Astrocyte of the hippocampus (primary cell): ENCODE results near the gene TOX2.

Experiments
- DNase-seq: peaks from one replicate; pipeline ENCODE4 v3.0.0; 2011; ENCODE audit warnings: low read depth, low spot score

TOX2 gene

DNA sequence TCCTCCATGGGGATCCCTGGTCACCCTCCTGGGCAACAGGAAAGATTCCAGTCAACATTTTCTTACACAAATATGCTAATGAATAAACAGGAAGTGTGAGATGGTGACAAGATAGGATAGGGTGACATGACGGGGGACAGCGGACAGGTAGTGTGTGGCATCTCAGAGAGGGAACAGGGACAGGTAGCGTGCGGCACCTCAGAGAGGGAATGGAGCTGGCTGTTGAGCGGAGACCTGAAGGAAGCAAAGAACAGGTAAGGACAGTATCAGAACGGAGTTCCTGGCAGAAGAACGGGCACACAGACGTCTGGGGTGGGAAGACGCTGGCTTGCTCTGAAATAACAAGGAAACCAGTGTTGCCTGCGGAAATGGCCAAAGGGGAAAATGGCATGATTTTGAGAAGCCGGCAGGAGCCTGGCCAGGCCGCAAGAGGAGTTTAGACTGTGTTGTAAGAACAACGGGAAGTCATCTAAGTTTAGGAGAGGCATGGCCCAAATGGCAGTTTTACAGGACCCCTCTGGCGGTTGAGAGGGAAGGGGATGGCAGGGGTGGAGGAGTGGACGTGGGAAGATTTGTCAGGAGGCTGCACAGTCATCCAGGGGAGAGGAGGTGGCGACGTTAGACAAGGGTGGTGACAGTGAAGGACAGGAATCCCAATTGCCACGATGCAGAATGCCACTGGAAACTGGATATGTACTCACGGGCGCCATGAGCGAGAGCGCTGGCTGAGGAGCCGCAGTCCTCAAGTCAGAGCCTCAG is 160.7 kb downstream of the TOX2 start:
- DNase-seq = no peak

DNA sequence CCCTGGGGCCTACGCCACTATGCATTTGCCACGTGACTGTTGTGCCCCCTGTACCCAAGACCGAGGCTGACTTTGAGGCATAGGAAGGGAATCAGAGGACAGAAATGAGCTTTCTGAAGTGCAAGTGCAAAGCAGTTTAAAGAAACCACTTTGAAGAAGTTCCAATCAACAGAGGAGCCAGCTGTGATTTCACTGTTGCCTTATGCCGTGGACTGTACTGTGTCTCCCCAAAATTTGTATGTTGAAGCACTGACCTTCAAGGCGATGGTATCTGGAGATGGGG is 161.2 kb downstream of the TOX2 start:
- no peak for DNase-seq

DNA sequence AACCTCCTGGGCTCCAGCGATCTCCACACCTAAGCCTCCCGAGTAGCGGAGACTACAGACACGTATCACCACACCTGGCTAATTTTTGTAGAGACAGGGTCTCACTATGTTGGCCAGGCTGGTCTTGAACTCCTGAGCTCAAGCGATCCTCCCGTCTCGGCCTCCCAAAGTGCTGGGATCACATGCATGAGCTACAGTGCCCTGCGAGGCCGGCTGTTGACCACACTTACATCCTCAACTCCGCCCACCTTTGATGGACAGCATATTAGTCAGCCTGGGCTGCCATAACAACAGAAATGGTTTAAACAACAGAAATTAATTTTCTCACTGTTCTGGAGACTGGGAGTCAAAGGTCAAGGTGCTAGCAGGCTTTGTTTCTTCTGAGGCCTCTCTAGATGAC is 164.6 kb downstream of the TOX2 start:
- DNase-seq = no peak

DNA sequence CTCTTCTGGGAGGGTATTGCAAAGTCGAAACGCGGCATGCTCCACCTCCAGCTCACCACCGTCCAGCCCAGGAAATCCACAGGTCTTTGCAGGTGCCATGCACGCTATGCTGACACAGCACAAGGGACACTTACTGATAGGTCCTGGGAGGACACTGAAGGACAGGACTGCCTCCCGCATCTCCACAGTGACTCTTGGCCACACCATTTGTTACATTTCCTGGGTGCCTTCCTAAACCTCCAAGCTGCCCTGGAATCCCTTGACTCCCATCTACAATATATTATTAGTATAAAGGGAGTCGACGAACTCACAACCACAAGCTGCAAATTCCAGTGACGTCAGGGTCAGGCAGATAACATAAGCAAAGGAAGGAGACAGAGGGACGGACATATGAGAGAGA is 165.4 kb downstream of the TOX2 start:
- DNase-seq = no peak

DNA sequence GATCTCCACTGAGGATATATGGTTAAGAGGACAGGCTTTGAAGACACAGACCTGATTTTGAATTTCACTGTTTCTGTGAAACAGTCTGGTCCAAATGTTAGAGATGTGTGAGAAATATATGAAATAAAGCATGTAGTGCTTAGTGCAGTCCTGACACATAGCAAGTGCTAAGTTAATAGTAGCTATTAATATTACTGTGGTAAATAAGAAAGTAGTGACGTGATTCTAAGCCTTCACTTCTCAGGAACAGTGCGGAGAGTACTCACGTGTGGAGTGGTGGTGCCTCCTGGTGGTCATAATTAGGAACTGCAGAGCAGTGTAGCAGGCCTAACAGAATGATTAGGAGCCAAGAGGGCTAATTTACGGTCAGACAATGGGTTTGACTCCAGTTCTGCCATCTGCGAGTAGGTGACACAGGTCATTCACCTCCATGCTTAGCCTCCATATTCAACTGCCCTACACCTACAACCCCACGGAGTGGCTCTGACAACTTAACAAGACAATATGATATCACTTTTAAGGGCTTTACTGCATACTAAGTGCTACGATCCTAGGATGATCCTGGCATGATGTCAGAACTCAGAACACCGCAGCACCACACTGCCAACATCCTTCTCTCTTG is 166.1 kb downstream of the TOX2 start:
- DNase-seq = peak; percentile 90

DNA sequence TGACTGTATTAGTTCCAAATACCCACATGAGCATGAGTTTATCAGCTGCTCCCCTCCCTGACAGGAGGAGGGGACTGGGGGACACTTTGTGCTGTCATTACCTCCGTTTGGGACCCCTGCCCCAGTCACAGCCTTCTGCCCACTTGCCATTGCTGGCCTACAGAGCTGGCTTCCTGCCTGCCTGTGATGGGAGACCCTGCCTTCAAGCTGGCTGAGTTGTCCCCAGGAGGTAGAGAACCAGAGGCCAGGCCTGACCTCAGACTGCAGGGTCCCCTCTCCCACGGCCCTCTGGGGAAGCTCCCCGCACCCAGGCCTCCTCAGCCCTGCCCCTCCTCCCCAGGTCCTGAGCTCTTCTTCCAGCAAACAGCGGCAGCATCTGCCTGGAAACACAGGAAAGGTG is 166.8 kb downstream of the TOX2 start:
- no peak for DNase-seq

DNA sequence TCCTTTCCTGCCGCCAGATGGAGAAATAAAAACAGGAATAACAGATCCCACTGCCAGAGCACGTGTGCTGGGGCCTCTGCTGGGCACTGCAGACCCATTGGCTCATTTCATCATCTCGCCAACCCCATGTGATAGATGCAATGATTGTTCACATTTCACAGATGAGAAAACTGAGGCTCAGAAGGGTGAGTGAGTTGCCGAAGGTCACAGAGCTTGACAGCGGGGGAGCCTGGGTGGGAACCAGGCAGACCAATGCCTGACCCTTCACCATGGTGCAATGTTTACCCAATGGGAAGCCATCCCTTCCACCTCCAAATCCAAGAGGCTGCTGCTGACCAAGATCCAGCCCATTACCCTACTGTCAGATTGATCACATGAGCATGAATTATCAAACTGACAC is 167.2 kb downstream of the TOX2 start:
- no peak for DNase-seq

DNA sequence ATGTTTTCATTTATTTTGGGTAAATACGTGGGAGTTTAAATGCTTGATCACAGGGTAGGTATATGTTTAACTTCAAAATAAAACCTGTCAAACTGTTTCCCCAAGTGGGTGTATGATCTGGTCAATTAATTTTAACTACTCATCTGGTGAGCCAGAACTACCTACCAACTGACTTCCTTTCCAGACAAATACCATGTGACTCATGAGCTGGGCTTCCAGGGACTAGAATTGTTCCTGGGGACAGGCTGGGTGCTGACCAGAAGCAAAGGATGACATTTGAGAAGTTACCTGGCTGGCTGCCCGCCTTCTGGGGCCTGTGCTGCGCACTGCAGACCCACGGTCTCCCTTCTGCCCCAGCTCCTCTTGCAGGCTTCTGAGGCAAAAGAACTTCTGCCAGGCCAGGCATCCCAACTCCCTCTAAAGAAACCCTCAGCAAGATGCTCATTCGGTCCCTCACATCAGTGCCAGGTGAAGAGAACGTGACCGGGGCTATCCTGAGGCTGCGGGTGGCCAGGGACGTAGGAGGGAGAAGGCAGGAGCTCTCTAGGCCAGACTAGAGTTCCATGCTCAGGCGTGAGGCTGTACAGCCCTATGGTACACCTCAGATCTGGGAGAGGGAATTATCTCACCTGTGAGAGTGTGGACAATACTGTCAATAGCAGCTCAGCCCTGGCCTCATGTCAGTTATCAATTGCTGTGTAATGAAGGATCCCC is 168.7 kb downstream of the TOX2 start:
- DNase-seq = peak; percentile 83

DNA sequence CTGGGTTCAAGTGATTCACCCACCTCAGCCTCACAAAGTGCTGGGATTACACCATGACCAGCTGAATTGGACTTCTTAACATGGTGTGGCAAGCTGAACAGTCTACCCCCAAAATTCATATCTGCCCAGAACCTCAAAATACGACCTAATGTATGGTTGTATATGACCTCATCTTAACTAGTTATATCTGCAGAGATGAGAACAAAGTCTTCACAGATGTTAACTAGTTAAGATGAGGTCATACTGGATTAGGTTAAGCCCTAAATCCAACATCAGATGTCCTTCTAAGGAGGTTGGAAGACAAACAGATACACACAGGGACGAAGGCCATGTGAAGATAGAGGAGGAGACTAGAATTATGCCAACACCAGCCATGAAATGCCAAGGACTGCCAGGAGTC is 169.8 kb downstream of the TOX2 start:
- no peak for DNase-seq

DNA sequence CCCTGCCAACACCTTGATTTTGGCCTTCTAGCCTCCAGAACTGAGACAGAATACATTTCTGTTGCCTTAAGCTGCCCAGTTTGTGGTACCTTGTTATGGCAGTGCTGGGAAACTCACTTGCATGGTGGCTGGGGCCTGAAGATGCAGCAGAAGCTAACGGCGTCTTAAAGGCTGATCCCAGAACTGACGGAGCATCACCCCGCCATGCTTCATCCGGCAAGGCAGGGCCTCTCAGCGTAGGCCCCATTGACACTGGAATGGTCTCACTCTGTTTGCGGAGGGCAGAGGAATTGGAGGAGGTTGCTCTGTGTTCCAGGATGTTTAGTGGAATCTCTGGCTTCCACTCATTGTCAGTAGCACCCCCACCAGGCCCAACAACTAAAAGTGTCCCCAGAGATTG is 170.2 kb downstream of the TOX2 start:
- no peak for DNase-seq

DNA sequence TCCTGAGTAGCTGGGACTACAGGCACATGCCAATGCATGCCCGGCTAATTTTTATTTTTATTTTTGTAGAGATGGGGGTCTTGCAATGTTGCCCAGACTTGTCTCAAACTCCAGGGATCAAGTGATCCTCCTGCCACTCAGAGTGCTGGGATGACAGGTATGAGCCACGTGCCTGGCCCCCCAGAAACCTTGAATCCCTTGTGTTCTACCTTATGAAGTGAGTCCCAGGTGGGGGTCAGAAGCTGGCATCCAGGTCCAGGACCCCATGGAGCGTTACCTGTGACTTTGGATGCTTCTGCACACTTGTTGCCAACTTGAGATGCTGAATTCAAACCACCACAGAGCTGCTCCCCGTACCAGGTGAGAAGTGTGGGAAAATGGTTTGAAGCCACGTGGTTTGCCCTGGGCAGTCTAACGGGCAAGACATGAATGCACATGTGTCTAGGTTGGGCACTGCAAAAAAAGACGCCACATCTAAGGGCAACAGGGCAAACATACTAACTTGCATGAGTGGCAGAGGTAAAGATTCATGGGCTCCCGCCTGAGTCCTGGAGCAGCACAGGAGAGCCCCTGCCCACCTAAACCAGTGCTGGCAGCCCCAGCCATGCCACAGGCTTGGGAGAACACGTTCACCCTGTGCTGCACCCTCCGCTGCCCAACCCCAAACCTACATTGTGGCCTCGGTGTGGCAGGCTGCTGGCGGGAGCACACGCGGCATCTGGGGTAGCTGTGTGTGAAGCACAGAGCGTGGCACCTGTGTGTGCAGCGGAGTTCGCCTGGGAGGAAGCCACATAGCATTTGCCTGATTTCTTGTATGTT is 171.2 kb downstream of the TOX2 start:
- no peak for DNase-seq

DNA sequence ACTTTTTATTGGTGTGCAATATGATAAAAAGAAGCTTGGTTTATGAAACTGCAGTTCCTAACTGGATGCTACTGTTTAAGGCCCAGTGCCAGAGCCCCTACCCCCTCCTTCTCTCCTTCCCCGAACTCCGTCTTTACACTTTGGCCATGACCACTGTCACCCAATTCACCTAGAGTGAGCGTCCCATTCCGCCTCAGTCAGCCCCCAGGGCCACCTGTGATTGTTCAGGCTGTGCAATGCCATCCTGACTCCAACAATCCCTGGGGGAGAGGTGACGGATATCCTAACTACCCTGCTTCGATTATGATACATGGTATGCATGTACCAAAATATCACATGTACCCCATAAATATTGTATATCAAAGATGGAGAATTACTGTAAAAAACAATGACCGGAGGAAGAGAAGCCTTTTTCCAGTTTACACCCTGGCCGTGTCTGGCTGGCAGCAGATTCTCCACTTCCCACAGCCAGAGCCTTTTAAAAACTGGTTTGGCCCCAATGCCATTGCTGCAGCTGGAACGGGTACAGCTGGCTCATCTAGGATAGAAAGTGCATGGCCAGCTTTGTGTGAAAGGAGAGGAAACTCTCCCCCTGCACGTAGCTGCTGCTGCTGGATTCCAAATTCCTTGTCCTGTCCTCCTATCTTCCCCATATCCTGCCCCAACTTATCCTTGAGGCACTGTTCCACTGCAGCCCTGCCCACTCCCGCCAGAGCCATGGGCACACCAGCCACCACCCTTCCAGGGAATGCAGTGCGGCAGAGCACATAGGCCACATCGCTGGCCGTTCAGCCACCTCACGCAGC is 172.6 kb downstream of the TOX2 start:
- DNase-seq = no peak

DNA sequence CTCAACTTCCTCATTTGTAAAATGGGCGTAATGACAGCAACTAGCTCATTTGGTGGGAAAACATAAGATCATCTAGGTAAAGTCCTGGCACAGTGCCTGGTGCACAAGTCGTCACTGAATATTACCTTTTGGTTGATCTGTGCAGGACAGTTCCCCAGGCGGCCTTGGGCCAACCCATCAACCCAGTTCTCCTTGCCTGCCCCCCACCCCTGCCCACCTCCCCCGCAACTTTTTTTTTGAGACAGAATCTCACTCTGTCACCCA is 173.1 kb downstream of the TOX2 start:
- no peak for DNase-seq

DNA sequence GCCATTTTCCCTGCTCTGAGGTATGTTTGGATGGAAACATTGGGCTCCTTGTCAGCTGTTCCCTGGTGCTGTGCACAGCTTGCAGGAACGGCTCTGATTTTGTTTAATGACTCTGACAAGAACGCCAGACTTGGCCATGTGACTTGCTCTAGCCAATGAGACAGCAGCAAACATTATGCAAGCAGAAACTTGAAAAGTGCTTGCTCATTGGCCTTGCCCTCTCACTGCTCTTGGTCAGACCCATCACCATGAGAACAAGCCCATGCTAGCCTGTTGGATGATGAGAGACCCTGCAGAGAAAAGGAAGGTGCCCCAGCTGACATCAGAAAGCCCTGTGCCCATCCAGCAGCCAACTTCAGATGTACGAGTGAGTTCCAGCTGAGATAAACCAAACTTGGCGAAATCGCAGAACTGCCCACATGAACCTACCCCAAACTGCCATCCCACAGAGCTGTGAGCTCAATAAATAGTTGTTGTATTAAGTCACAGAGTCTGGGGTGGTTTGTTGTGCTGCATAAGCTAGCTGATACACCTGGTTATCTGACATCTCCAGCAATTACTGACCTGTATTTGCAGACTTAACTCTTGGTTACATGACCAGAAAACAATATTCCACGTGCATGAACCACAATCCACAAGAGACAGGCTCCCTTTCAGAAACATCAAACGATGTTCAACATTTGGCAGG is 175.5 kb downstream of the TOX2 start:
- DNase-seq = peak; percentile 48

DNA sequence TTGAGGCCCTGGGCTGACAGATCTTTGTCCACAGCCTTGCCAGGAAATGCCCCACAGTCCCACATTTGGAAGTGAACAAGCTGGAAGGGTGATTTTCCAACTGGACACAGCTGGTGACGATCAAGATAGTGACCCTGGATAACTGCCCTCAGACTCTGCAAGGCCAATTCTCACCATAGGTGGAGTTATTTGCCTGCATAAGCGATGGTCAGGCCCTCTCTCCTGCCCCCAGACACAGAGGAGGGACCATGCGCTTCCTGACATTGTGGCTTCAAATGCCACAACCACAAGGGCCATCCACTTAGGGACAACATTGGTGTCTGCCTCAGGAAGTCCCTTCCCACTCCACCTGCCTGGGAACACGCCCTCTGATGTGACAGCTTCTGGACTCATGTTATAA is 176.4 kb downstream of the TOX2 start:
- no peak for DNase-seq

DNA sequence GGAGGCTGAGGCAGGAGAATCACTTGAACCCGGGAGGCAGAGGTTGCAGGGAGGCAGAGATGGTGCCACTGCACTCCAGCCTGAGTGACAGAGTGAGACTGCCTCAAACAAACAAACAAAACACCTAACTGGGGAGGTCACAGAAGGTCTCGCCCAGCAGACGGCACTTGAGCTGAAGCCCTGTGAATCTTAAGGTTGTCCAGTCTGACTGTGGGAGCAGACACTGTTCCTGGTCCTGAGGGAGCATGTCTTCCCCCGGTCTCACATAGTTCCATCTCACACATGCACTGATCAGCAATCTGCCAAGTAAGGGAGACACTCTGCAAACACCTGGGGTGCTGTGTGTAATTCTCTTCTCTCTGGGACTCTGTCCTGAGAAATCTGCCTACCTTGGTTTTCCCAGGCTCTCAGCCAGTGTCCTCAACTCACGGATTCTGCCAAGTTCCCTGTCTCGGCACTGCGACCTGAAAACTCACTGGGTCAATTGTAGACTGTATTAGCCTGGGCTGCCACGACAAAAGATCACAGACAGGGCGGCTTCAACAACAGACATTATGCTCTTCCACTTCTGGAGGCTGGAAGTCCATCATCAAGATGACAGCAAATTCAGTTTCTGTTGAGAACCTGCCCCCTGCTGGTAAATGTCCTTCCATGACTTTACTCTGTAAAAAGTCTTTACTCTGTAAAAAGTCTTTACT is 178.0 kb downstream of the TOX2 start:
- DNase-seq = peak; percentile 58

DNA sequence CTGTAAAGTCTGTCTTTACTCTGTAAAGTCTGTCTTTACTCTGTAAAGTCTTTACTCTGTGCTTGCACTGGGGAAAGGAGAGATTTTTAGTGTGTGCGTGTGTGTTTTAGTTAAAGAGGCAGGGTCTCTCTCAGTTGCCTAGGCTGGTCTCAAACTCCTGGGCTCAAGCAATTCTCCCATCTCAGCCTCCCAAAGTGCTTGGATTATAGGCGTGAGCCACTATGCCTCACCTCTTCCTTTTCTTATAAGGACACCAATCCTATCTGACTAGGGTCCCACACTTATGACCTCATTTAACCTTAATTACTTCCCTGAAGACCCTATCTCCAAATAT is 178.6 kb downstream of the TOX2 start:
- DNase-seq = no peak

DNA sequence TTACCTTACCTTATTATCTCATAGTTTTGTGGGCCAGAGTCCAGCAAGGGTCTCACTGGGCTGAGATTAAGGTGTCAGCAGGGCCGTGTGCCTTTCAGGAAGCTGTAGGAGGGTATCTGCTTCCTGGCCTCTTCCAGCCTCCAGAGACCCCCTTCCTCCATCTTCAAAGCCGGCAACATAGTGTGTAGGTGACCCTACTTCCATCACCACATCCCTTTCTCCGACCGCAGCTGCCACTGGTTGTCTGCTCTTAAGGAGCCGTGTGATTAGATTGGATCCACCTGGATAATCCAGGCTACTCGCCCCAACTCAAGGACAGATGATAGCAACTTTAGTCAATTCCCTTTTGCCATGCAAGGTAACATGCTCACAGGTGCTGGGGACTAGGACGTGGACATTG is 181.2 kb downstream of the TOX2 start:
- no peak for DNase-seq

DNA sequence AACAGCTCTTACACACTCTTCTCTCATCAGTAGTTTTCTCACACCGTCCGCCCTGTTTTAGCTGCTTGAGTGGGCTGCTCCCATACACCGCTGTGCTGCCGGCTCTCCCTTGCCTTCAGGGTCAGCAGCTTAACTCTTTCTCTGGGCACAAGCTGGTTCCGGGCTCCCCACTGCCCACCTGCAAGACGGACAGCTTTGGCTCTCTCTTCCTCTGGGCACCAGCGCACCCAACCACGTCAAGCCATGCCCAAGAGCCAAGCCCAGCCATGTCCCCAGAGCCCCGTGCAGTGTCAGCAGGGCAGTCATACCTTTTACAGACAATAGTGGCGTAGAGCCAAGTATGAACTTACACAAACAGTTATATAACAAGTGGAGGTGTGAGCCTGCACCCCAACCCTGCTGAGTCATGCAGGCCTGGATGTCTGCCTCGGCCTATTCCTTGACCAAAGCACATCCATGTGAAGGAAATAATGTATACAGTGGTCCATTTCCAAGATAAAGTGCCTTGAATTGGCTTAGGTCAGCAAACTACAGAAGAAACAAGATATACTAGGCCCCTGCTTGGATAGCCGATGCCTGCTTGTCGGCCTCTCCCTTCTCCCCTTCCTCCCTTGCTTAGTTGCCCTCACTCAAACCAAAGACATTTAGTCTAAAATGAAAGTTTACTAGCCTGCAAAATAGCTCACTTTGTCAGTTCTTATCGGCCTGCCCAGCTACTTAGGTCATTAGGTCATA is 183.0 kb downstream of the TOX2 start:
- DNase-seq = no peak

DNA sequence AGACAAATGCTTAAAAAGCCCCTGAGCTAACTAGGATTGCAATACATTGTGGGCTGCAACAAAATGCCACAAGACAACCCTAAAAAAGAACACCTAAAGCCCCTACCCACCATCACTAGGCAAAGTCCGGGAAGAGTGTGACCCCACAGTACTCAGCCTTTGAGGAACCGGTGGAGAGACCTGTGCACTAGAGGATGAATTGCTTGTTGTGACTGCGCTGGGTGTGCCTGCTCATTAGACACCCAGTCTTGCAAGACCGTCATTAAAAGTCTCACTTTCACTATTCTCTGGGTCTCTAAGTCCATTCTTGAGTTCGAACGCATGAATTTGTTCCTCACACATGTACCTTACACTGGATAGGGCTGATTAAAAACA is 183.6 kb downstream of the TOX2 start:
- DNase-seq = no peak
